ENCODE results near the gene TRAK1. TPM values are rescaled to one million over a fixed set of nuclear protein-coding genes. Genes with fewer than 3 reads are reported as not detected.

Gene TRAK1
- total and polyA plus RNA-seq, 2 experiments from 2014 or later = 28.6 to 74.5 TPM

DNA sequence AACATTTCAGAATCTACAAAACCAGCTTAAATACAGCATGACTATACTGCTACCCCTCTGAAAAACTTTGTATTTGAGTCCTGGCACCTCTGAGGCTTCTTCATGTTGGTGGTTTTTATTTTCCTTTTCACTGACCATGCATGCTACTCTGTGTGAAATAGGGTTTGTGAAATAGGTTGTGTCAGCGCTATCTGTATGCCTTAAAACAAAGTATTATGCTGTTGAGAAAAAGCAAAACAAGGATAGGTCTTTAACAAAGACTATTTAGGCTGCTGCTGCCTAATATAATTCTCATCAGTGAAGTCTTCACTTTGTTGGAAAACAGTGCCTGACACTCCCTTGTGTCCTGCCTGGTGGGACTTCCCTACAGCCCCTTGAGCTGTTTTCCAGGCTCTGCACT, 28.7 kb upstream of the TRAK1 start:
- Histone ChIP-seq H3K27ac (peak overlapping the region; percentile 10), H3K27me3 (no peaks in the 10 kb centered on the region), H3K4me3 (no peak overlapping the region), H3K4me1 (ENCODE audit: low read depth) (peaks cover 24% of the 10 kb centered on the region), H3K36me3 (no peaks in the 10 kb centered on the region), H3K9me3 (ENCODE audit: low read depth) (no peaks in the 10 kb centered on the region)
- TF ChIP-seq, protein P1, sequence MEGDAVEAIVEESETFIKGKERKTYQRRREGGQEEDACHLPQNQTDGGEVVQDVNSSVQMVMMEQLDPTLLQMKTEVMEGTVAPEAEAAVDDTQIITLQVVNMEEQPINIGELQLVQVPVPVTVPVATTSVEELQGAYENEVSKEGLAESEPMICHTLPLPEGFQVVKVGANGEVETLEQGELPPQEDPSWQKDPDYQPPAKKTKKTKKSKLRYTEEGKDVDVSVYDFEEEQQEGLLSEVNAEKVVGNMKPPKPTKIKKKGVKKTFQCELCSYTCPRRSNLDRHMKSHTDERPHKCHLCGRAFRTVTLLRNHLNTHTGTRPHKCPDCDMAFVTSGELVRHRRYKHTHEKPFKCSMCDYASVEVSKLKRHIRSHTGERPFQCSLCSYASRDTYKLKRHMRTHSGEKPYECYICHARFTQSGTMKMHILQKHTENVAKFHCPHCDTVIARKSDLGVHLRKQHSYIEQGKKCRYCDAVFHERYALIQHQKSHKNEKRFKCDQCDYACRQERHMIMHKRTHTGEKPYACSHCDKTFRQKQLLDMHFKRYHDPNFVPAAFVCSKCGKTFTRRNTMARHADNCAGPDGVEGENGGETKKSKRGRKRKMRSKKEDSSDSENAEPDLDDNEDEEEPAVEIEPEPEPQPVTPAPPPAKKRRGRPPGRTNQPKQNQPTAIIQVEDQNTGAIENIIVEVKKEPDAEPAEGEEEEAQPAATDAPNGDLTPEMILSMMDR (IDR thresholded peaks at IDR 0.05; ENCODE audit: low read depth, low read length) = no peak
- no peak for DNase-seq (ENCODE audit: low read depth in 1 of 2, low spot score in 1 of 2)

DNA sequence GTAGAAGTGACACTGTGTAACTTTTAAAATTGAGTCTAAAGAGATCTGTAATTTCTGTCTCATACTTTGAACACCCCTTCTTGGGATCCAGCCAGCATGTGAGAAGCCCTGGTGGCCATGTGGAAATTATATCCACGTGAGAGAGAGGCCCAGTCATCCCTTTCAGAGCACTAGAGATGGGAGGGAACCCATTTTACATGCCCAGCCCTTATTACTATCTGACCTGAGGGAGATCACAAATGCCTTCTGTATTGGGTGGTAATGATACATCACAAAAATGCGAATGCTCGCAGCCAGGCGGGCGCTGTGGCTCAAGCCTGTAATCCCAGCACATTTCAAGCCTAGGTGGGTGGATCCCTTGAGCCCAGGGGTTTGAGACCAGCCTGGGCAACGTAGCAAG, 27.3 kb upstream of the TRAK1 start:
- TF ChIP-seq, protein P1 (IDR thresholded peaks at IDR 0.05; ENCODE audit: low read depth, low read length) = no peak
- H3K27ac ChIP-seq = no peak overlapping the region
- H3K9me3 ChIP-seq (ENCODE audit: low read depth) = no peaks in the 10 kb centered on the region
- H3K4me1 ChIP-seq (ENCODE audit: low read depth) = peaks cover 26% of the 10 kb centered on the region
- no peak overlapping the region for H3K4me3 ChIP-seq
- peak in 1 of 2 donors; percentile 70 for DNase-seq (ENCODE audit: low read depth in 1 of 2, low spot score in 1 of 2)
- no peaks in the 10 kb centered on the region for H3K27me3 ChIP-seq
- no peaks in the 10 kb centered on the region for H3K36me3 ChIP-seq

DNA sequence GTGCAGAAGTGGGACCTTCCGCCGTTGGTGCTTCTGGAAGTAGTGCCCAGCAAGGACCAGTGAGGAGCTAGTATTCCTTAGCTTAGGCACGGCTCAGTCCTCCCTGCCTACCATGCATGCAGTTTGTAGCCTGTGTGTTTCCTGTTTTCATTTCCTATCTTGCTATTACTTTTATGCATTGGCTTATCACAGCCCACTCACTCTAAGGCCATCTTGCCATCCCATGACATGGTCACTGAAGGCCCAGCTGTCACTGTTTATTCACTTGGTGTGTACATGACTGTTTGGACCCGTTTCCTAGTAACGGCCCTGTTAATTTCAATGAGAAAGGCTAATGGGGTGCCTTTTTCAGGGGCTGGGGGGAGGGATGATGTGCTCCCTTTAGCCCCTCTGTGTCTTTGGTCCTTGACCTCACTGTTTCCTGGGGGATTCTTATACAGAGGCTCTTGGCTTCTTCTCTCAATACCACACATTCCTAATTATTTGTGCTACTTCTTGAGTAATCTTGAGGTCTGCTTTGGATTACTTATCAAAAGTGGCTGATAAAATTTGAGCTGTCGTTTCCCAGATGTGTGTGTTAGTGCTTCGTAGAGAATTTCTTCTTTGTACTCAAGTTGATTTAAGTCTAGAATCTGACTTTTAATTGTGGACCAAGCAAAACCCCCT, 24.5 kb upstream of the TRAK1 start:
- no peaks in the 10 kb centered on the region for H3K27me3 ChIP-seq

DNA sequence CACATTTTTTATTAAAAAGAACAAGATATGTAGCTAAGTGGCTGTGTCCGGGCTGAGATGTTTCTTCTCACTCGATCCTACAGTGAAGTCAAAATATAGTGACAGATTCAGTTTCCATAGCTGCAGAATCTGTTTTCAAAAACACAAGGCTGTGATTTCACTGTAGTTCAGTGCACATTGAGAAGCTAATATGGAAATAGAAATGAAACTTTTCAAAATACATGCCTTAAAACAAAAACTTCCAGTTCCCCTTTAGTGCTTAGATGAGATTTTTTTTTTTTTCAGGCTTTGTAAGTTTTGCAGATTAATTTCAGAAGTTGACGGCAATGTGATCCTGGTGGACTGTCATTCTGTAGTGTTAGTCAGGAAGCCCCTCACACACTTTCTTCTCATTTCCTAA, 23.8 kb upstream of the TRAK1 start:
- H3K36me3 ChIP-seq = no peaks in the 10 kb centered on the region
- H3K4me3 ChIP-seq = no peak overlapping the region
- H3K9me3 ChIP-seq (ENCODE audit: low read depth) = no peaks in the 10 kb centered on the region
- peak in 1 of 2 donors; percentile 82 for DNase-seq (ENCODE audit: low read depth in 1 of 2, low spot score in 1 of 2)
- TF ChIP-seq, protein P1 (IDR thresholded peaks at IDR 0.05; ENCODE audit: low read depth, low read length) = no peak
- H3K27me3 ChIP-seq = no peaks in the 10 kb centered on the region
- H3K4me1 ChIP-seq (ENCODE audit: low read depth) = peaks cover 34% of the 10 kb centered on the region
- peak overlapping the region; percentile 61 for H3K27ac ChIP-seq

More for the DNA sequence above, 24.5 kb upstream of the TRAK1 start:
- Histone ChIP-seq H3K4me3 (no peak overlapping the region), H3K4me1 (ENCODE audit: low read depth) (peaks cover 34% of the 10 kb centered on the region), H3K27ac (peak overlapping the region; percentile 61), H3K36me3 (no peaks in the 10 kb centered on the region), H3K9me3 (ENCODE audit: low read depth) (no peaks in the 10 kb centered on the region)
- DNase-seq (ENCODE audit: low read depth in 1 of 2, low spot score in 1 of 2) = peak in 1 of 2 donors; percentile 88
- TF ChIP-seq, protein P1 (IDR thresholded peaks at IDR 0.05; ENCODE audit: low read depth, low read length) = no peak

DNA sequence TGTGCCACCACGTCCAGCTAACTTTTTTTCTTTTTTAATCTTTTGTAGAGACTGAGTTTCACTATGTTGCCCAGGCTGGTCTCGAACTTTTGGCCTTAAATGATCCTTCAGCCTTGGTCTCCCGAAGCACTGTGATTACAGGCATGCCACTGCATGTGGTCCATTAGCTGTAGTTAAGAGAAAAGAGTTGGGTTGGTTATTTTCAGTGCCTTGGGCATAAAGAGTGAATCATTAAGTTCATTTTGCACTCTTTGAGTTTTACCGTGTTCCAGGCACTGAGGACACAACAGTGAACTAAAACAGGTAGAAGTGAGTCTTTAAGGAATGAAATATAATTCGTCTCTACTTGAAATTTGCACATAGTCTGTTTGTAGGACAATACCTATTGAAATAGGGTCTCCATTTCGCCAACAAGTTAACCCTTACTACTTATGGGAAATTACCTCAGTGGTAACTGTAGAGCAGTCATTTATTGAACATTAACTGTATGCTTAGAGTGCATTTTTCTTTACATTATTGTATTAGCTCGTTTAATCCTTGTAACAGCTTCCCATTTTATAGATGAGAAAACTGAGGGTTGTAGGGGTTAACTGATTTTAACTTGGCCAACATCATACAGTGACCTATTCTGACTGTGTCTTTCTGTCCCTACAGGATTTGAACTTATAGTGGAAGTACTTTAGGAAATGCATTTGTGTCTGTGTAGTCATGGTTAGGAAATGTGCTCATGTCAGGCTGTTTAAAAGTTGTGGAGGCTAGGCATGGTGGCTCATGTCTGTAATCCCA, 22.7 kb upstream of the TRAK1 start:
- no peak for DNase-seq (ENCODE audit: low read depth in 1 of 2, low spot score in 1 of 2)
- TF ChIP-seq, protein P1 (IDR thresholded peaks at IDR 0.05; ENCODE audit: low read depth, low read length) = no peak
- Histone ChIP-seq H3K27ac (no peak overlapping the region), H3K9me3 (ENCODE audit: low read depth) (no peaks in the 10 kb centered on the region), H3K36me3 (no peaks in the 10 kb centered on the region), H3K4me1 (ENCODE audit: low read depth) (peaks cover 44% of the 10 kb centered on the region), H3K27me3 (no peaks in the 10 kb centered on the region), H3K4me3 (no peak overlapping the region)
